ENCODE measurements around the gene TEAD4. TPM values are rescaled to one million over a fixed set of nuclear protein-coding genes. Genes with fewer than 3 reads are reported as not detected.

TEAD4 gene
- total RNA-seq, 1 donor, result 15.2 TPM

GRCh38 chr12:3015356-3015755, 56.2 kb downstream of the TEAD4 start:
- Histone ChIP-seq H3K4me1 (ENCODE audit: insufficient read depth, low read length) (peaks cover 6% of the 10 kb centered on the region), H4K20me1 (ENCODE audit: insufficient read depth, low read length) (peaks cover 5% of the 10 kb centered on the region), H3K27me3 (ENCODE audit: insufficient read depth, low read length) (no peaks in the 10 kb centered on the region), H3K4me3 (ENCODE audit: insufficient read depth, low read length) (no peak overlapping the region), H3K79me2 (ENCODE audit: insufficient read depth, low read length) (no peaks in the 10 kb centered on the region), H3K36me3 (ENCODE audit: insufficient read depth, low read length) (peaks cover 35% of the 10 kb centered on the region), H3K27ac (ENCODE audit: low read depth, low read length) (no peak overlapping the region), H3K4me2 (ENCODE audit: insufficient read depth, low read length) (no peak overlapping the region), H3K9me3 (ENCODE audit: low read depth, low read length) (no peaks in the 10 kb centered on the region), H2AFZ (ENCODE audit: low read length) (no peak overlapping the region)
- TF ChIP-seq CTCF (IDR thresholded peaks at IDR 0.05; ENCODE audit: extremely low read depth, low read depth, low read length), result no peak
- DNase-seq (ENCODE audit: insufficient read length, low spot score, missing footprints), result no peak

GRCh38 chr12:3016191-3016590, 57.0 kb downstream of the TEAD4 start:
- Histone ChIP-seq H2AFZ (ENCODE audit: low read length) (no peak overlapping the region), H4K20me1 (ENCODE audit: insufficient read depth, low read length) (peaks cover 5% of the 10 kb centered on the region), H3K36me3 (ENCODE audit: insufficient read depth, low read length) (peaks cover 33% of the 10 kb centered on the region), H3K27ac (ENCODE audit: low read depth, low read length) (no peak overlapping the region), H3K9me3 (ENCODE audit: low read depth, low read length) (no peaks in the 10 kb centered on the region), H3K4me3 (ENCODE audit: insufficient read depth, low read length) (no peak overlapping the region), H3K27me3 (ENCODE audit: insufficient read depth, low read length) (no peaks in the 10 kb centered on the region), H3K79me2 (ENCODE audit: insufficient read depth, low read length) (no peaks in the 10 kb centered on the region), H3K4me2 (ENCODE audit: insufficient read depth, low read length) (no peak overlapping the region), H3K4me1 (ENCODE audit: insufficient read depth, low read length) (peaks cover 6% of the 10 kb centered on the region)
- TF ChIP-seq CTCF (IDR thresholded peaks at IDR 0.05; ENCODE audit: extremely low read depth, low read depth, low read length), result no peak
- peak; percentile 38 for DNase-seq (ENCODE audit: insufficient read length, low spot score, missing footprints)

- H3K4me2 ChIP-seq (ENCODE audit: insufficient read depth, low read length), result no peak overlapping the region
- H3K4me3 ChIP-seq (ENCODE audit: insufficient read depth, low read length), result no peak overlapping the region
- no peaks in the 10 kb centered on the region for H3K9me3 ChIP-seq (ENCODE audit: low read depth, low read length)
- H3K27me3 ChIP-seq (ENCODE audit: insufficient read depth, low read length), result no peaks in the 10 kb centered on the region
- H4K20me1 ChIP-seq (ENCODE audit: insufficient read depth, low read length), result peaks cover 5% of the 10 kb centered on the region
- peak; percentile 41 for DNase-seq (ENCODE audit: insufficient read length, low spot score, missing footprints)
- H3K79me2 ChIP-seq (ENCODE audit: insufficient read depth, low read length), result no peaks in the 10 kb centered on the region
- H3K27ac ChIP-seq (ENCODE audit: low read depth, low read length), result no peak overlapping the region
- peaks cover 6% of the 10 kb centered on the region for H3K4me1 ChIP-seq (ENCODE audit: insufficient read depth, low read length)
- no peak overlapping the region for H2AFZ ChIP-seq (ENCODE audit: low read length)
- H3K36me3 ChIP-seq (ENCODE audit: insufficient read depth, low read length), result peaks cover 37% of the 10 kb centered on the region
- TF ChIP-seq CTCF (IDR thresholded peaks at IDR 0.05; ENCODE audit: extremely low read depth, low read depth, low read length), result no peak
Measured at GRCh38 chr12:3017281-3017680, 58.1 kb downstream of the TEAD4 start.

- TF ChIP-seq CTCF (IDR thresholded peaks at IDR 0.05; ENCODE audit: extremely low read depth, low read depth, low read length), result no peak
- no peaks in the 10 kb centered on the region for H3K27me3 ChIP-seq (ENCODE audit: insufficient read depth, low read length)
- peaks cover 38% of the 10 kb centered on the region for H3K36me3 ChIP-seq (ENCODE audit: insufficient read depth, low read length)
- no peaks in the 10 kb centered on the region for H3K79me2 ChIP-seq (ENCODE audit: insufficient read depth, low read length)
- H3K4me3 ChIP-seq (ENCODE audit: insufficient read depth, low read length), result no peak overlapping the region
- peaks cover 5% of the 10 kb centered on the region for H4K20me1 ChIP-seq (ENCODE audit: insufficient read depth, low read length)
- H3K4me2 ChIP-seq (ENCODE audit: insufficient read depth, low read length), result no peak overlapping the region
- no peak overlapping the region for H2AFZ ChIP-seq (ENCODE audit: low read length)
- no peak overlapping the region for H3K27ac ChIP-seq (ENCODE audit: low read depth, low read length)
- peak; percentile 76 for DNase-seq (ENCODE audit: insufficient read length, low spot score, missing footprints)
- peaks cover 6% of the 10 kb centered on the region for H3K4me1 ChIP-seq (ENCODE audit: insufficient read depth, low read length)
- no peaks in the 10 kb centered on the region for H3K9me3 ChIP-seq (ENCODE audit: low read depth, low read length)
Measured at GRCh38 chr12:3018284-3019004, 59.2 kb downstream of the TEAD4 start.

All from osteoblast (primary cell).